B cell (primary cell): Measurements from ENCODE around the gene PTPN14. TPM values are rescaled to one million over a fixed set of nuclear protein-coding genes. Genes with fewer than 3 reads are reported as not detected.

Experiments
- ATAC-seq: fragments of 200-7000 bp; cut with Tn5 transposase; one replicate; pipeline ENCODE4 v1.10.0; 2021; ENCODE audit warnings: low read depth, mild to moderate bottlenecking, moderate number of reproducible peaks, moderate library complexity
- CTCF ChIA-PET: fragments of 350-600 bp; sonication (Branson Sonifier 250); formaldehyde crosslinking; loops from one replicate; lab custom pipeline; 2021; ENCODE audit warnings: antibody characterized with exemption, inconsistent platforms; lab: Charles Lee
- POLR2A ChIA-PET: fragments of 350-600 bp; sonication (Branson Sonifier 250); formaldehyde crosslinking; loops from one replicate; lab custom pipeline; 2021; ENCODE audit warnings: antibody characterized with exemption; lab: Charles Lee
- DNase-seq: peaks from one replicate; pipeline ENCODE4 v3.0.0; 2013
- H2AFZ ChIP-seq: 2 replicates; pipeline ENCODE4 v1.6.1; 2012; ENCODE audit warnings: mild to moderate bottlenecking, low read depth, low read length; ENCODE audit not compliant: insufficient read depth, poor library complexity, severe bottlenecking
- H3K27ac ChIP-seq, 2 donors: 1 replicate in 1 of 2; 2 replicates in 1 of 2; pipeline ENCODE4 v1.5.1; 2012 to 2013; ENCODE audit warnings: low read length in 2 of 2, mild to moderate bottlenecking in 2 of 2, moderate library complexity in 1 of 2
- H3K27me3 ChIP-seq, 4 experiments: fragments of 200-600 bp in 1 of 4; sonication (generic) in 1 of 4; replicated peaks in 1 of 4; 1 replicate in 2 of 4; 2 replicates in 2 of 4; pipeline versions ENCODE4 v1.6.1 to v1.7.0; 2013 to 2016; ENCODE audit warnings: low read length in 3 of 4, mild to moderate bottlenecking in 2 of 4, mixed read lengths in 1 of 4, moderate library complexity in 1 of 4; ENCODE audit not compliant: insufficient read depth in 4 of 4, control insufficient read depth in 3 of 4; ENCODE audit errors: control extremely low read depth in 1 of 4
- H3K36me3 ChIP-seq, 2 experiments: replicated peaks in 1 of 2; 1 replicate in 1 of 2; 2 replicates in 1 of 2; pipeline versions ENCODE4 v1.6.1 to v1.7.1; 2013; ENCODE audit warnings: low read length in 1 of 2; ENCODE audit not compliant: insufficient read depth in 2 of 2, control insufficient read depth in 1 of 2; ENCODE audit errors: control extremely low read depth in 1 of 2, extremely low read depth in 1 of 2
- H3K4me1 ChIP-seq, 2 donors: fragments of 200-600 bp in 1 of 2; sonication (generic) in 1 of 2; 1 replicate in 1 of 2; 2 replicates in 1 of 2; pipeline versions ENCODE4 v1.5.1 to v1.6.1; 2013 to 2017; ENCODE audit warnings: low read length in 2 of 2; ENCODE audit not compliant: control insufficient read depth in 2 of 2, insufficient read depth in 2 of 2
- H3K4me2 ChIP-seq: replicated peaks from 2 replicates; pipeline ENCODE3; 2012; ENCODE audit warnings: mild to moderate bottlenecking, low read depth, low read length; ENCODE audit not compliant: poor library complexity, severe bottlenecking
- H3K4me3 ChIP-seq, 5 experiments: fragments of 200-600 bp in 1 of 5; sonication (generic) in 1 of 5; 1 replicate in 3 of 5; 2 replicates in 2 of 5; pipeline versions ENCODE4 v1.5.1 to v1.7.0; 2011 to 2016; ENCODE audit warnings: low read length in 4 of 5, mild to moderate bottlenecking in 4 of 5, low read depth in 2 of 5, control low read depth in 1 of 5, moderate library complexity in 1 of 5; ENCODE audit not compliant: insufficient read depth in 1 of 5; ENCODE audit errors: control extremely low read depth in 1 of 5, extremely low read depth in 1 of 5
- H3K79me2 ChIP-seq: fragments of 200-600 bp; sonication (generic); one replicate; pipeline ENCODE4 v1.6.0; 2016; ENCODE audit warnings: low read length; ENCODE audit not compliant: control insufficient read depth, insufficient read depth
- H3K9ac ChIP-seq: fragments of 200-600 bp; sonication (generic); 2 replicates; pipeline ENCODE4 v1.6.1; 2017; ENCODE audit warnings: mild to moderate bottlenecking, low read length, moderate library complexity
- H3K9me3 ChIP-seq, 3 donors: one replicate each; pipeline versions ENCODE4 v1.6.1 to v1.7.1; 2013; ENCODE audit warnings: low read length in 2 of 3; ENCODE audit not compliant: control insufficient read depth in 2 of 3, insufficient read depth in 1 of 3; ENCODE audit errors: control extremely low read depth in 1 of 3
- H4K20me1 ChIP-seq: 2 replicates; pipeline ENCODE4 v1.6.0; 2012; ENCODE audit warnings: mild to moderate bottlenecking, low read length; ENCODE audit not compliant: insufficient read depth, control insufficient read depth, poor library complexity, severe bottlenecking
- H3K27ac Mint-ChIP-seq: one replicate; pipeline ENCODE4 v1.8.0; 2021; ENCODE audit warnings: mixed read lengths
- H3K27me3 Mint-ChIP-seq: one replicate; pipeline ENCODE4 v1.8.0; 2021; ENCODE audit warnings: mixed read lengths
- H3K4me1 Mint-ChIP-seq: one replicate; pipeline ENCODE4 v1.8.0; 2021; ENCODE audit warnings: mixed read lengths
- H3K4me3 Mint-ChIP-seq: one replicate; pipeline ENCODE4 v1.8.0; 2021; ENCODE audit warnings: mixed read lengths
- H3K9me3 Mint-ChIP-seq: one replicate; pipeline ENCODE4 v1.8.0; 2022; ENCODE audit warnings: mixed read lengths; ENCODE audit not compliant: insufficient read depth
- CTCF ChIP-seq: fragments of 200-600 bp; IDR thresholded peaks from one replicate; pipeline ENCODE4 v1.8.0; 2022; ENCODE audit warnings: antibody characterized with exemption, mild to moderate bottlenecking
- EZH2 ChIP-seq: IDR thresholded peaks from 2 replicates; pipeline ENCODE4 v1.6.1; 2012; ENCODE audit warnings: borderline replicate concordance, low read depth, mild to moderate bottlenecking, moderate library complexity, low read length; ENCODE audit not compliant: insufficient read depth, poor library complexity, severe bottlenecking
- WGBS: methylation state at CpG from one replicate; pipeline ENCODE4 v1.1.5; 2013; ENCODE audit warnings: missing lambda C conversion rate; ENCODE audit not compliant: insufficient coverage; 5-methylcytosine and 5-hydroxymethylcytosine counted together
- intact Hi-C: fragments of 100-400 bp; cut with micrococcal nuclease; formaldehyde crosslinking; loops from one replicate; pipeline ENCODE4 v1.10.0; 2022
- polyA plus RNA-seq: library from polyadenylated mRNA; depleted of rRNA; stranded (reverse); fragments of >200 nt; gene quantifications from 2 replicates; pipeline ENCODE4 v1.2.3, GENCODE V29; 2012
- total RNA-seq, 2 donors: library from RNA; stranded (reverse); fragments of 120-200 nt in 1 of 2; gene quantifications; 1 replicate in 1 of 2; 2 replicates in 1 of 2; pipeline versions ENCODE4 v1.2.3 to v1.2.4, GENCODE V29; 2013 to 2022

PTPN14 gene
- total and polyA plus RNA-seq, 2 donors (not counting 1 experiment from before 2014, with no cell fraction given): under 0.01 TPM; not detected in 1

GRCh38 chr1:214472364-214472763 lies 79.0 kb downstream of the PTPN14 start:
- no peaks in the 10 kb centered on the region for H3K36me3 ChIP-seq
- CTCF ChIA-PET: no interaction called here
- H3K27ac Mint-ChIP-seq: no peak overlapping the region
- H3K4me1 Mint-ChIP-seq: no peaks in the 10 kb centered on the region
- H3K4me3 Mint-ChIP-seq: no peak overlapping the region
- ATAC-seq: no peak
- POLR2A ChIA-PET: no interaction called here
- H3K27ac ChIP-seq: no peak overlapping the region
- DNase-seq: no peak
- H3K9me3 Mint-ChIP-seq: no peaks in the 10 kb centered on the region
- H2AFZ ChIP-seq: no peak overlapping the region
- H3K9me3 ChIP-seq: no peaks in the 10 kb centered on the region
- TF ChIP-seq EZH2: no peak
- no peak for TF ChIP-seq CTCF
- H3K27me3 Mint-ChIP-seq: peaks cover 19% of the 10 kb centered on the region
- no peak overlapping the region for H3K4me3 ChIP-seq
- H4K20me1 ChIP-seq: no peaks in the 10 kb centered on the region
- no peaks in the 10 kb centered on the region for H3K79me2 ChIP-seq
- no peak overlapping the region for H3K9ac ChIP-seq
- H3K4me2 ChIP-seq: no peak overlapping the region
- no peaks in the 10 kb centered on the region for H3K4me1 ChIP-seq
- intact Hi-C loops: no loop called here
- H3K27me3 ChIP-seq: no peaks in the 10 kb centered on the region

- H3K27me3 ChIP-seq: peaks cover 0 to 2% (median 0%) of the 10 kb centered on the region in 4 experiments
- no peak overlapping the region for H3K4me3 Mint-ChIP-seq
- no peaks in the 10 kb centered on the region for H3K4me1 Mint-ChIP-seq
- H4K20me1 ChIP-seq: no peaks in the 10 kb centered on the region
- H3K9me3 Mint-ChIP-seq: no peaks in the 10 kb centered on the region
- POLR2A ChIA-PET: no interaction called here
- DNase-seq (no peak), ATAC-seq (no peak)
- no peak overlapping the region for H2AFZ ChIP-seq
- intact Hi-C loops: no loop called here
- WGBS: 100% methylated on average over 1 of the region's 2 CpGs
- no peaks in the 10 kb centered on the region for H3K4me1 ChIP-seq
- no peaks in the 10 kb centered on the region for H3K9me3 ChIP-seq
- H3K27ac Mint-ChIP-seq: no peak overlapping the region
- H3K27me3 Mint-ChIP-seq: peaks cover 20% of the 10 kb centered on the region
- no peaks in the 10 kb centered on the region for H3K79me2 ChIP-seq
- no peak overlapping the region for H3K27ac ChIP-seq
- H3K4me3 ChIP-seq: no peak overlapping the region
- H3K9ac ChIP-seq: no peak overlapping the region
- H3K36me3 ChIP-seq: no peaks in the 10 kb centered on the region
- TF ChIP-seq CTCF: no peak
- TF ChIP-seq EZH2: no peak
- CTCF ChIA-PET: no interaction called here
- H3K4me2 ChIP-seq: no peak overlapping the region
Observed at GRCh38 chr1:214471458-214471857, 79.9 kb downstream of the PTPN14 start.
